Spleen (tissue), 7 donors: ENCODE data around the gene FAM72A.
"Not testable (repeated sequence)": the region's sequence is repeated elsewhere in the genome, so short reads cannot be mapped to it uniquely, and the experiment has no call there.

Source experiments
- POLR2A ChIP-seq, 3 donors: fragments of 450-650 bp; IDR thresholded peaks; one replicate each; pipeline ENCODE4 v1.5.1; 2017; ENCODE audit warnings: antibody characterized with exemption in 3 of 3, mild to moderate bottlenecking in 1 of 3
- TF ChIP-seq, protein P1 (sequence below), 11 experiments: fragments of 200-600 bp in 7 of 11; fragments of 450-650 bp in 4 of 11; sonication (generic) in 4 of 11; IDR thresholded peaks in 8 of 11; conservative IDR thresholded peaks in 3 of 11; 1 replicate in 7 of 11; 2 replicates in 4 of 11; pipeline versions ENCODE4 v1.4.0 to v1.8.0; 2016 to 2021; ENCODE audit warnings: antibody characterized with exemption in 11 of 11, inconsistent platforms in 4 of 11, mild to moderate bottlenecking in 1 of 11
- donor health status: DM: no; HTN: no; CAD: no; lungs with moderate emphysema.
- donor health status: DM: no; HTN: no; CAD: no.
- donor health status: DM: no; HTN: no; CAD: no.

DNA sequence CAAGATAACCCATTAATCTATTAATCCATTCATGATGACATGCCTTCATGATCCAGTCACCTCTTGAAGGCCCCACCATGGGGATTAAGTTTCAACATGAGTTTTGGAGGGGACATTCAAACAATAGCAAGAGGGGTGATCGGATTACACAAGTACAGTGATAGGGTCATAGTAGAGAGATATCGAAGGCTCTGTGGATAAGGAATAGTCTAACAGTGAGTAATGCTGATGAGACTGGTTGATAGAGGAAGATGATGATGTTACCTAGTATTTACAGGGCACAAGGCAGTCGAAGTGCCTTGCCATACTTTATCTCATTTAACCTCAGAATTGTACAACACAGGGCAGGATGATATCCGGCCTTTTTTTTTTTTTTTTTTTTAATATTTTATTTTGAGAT, 18.9 kb upstream of the FAM72A start:
- TF ChIP-seq, protein P1, sequence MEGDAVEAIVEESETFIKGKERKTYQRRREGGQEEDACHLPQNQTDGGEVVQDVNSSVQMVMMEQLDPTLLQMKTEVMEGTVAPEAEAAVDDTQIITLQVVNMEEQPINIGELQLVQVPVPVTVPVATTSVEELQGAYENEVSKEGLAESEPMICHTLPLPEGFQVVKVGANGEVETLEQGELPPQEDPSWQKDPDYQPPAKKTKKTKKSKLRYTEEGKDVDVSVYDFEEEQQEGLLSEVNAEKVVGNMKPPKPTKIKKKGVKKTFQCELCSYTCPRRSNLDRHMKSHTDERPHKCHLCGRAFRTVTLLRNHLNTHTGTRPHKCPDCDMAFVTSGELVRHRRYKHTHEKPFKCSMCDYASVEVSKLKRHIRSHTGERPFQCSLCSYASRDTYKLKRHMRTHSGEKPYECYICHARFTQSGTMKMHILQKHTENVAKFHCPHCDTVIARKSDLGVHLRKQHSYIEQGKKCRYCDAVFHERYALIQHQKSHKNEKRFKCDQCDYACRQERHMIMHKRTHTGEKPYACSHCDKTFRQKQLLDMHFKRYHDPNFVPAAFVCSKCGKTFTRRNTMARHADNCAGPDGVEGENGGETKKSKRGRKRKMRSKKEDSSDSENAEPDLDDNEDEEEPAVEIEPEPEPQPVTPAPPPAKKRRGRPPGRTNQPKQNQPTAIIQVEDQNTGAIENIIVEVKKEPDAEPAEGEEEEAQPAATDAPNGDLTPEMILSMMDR (IDR thresholded peaks at IDR 0.05 in 8 of 11, conservative IDR thresholded peaks at IDR 0.05 in 3 of 11), result not testable (repeated sequence)
- not testable (repeated sequence) for TF ChIP-seq POLR2A (IDR thresholded peaks at IDR 0.05)
